SW480 (cell line): ENCODE data around the gene PTPRD.

Experiments
- DNase-seq: peaks from one replicate; pipeline ENCODE4 v3.0.0-alpha.2; 2016; ENCODE audit warnings: low spot score

The PTPRD gene

GRCh38 chr9:8643896-8644295 is 1968.9 kb downstream of the PTPRD start:
- no peak for DNase-seq

- no peak for DNase-seq
These were observed 1969.3 kb downstream of the PTPRD start for GRCh38 chr9:8643464-8643863.

- no peak for DNase-seq
These were observed 1972.0 kb downstream of the PTPRD start for GRCh38 chr9:8640761-8641160.

GRCh38 chr9:8637626-8638025 is 1975.2 kb downstream of the PTPRD start:
- DNase-seq = no peak

DNA sequence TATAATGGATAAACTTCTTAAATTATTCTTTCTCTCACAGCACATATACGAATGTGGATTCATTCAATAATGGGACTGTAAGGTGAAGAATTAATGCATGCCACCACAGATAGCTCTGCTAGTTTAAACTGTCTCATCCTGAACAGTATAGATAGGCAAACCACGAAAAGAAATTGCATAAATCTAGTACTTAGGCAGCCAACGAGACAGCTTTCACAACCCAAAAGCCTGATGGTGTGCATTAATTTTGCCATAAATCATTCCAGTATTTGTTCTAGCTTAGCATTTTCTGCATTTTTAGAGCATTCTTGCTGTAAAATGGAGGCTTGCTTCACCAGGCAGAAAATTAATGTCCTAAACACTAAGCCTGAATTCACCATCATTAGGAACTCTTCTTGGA is 1979.0 kb downstream of the PTPRD start:
- DNase-seq = no peak

GRCh38 chr9:8632493-8632892 is 1980.3 kb downstream of the PTPRD start:
- no peak for DNase-seq

GRCh38 chr9:8628791-8629190 is 1984.0 kb downstream of the PTPRD start:
- no peak for DNase-seq

- no peak for DNase-seq
These were observed 1984.7 kb downstream of the PTPRD start for GRCh38 chr9:8627976-8628679.

DNA sequence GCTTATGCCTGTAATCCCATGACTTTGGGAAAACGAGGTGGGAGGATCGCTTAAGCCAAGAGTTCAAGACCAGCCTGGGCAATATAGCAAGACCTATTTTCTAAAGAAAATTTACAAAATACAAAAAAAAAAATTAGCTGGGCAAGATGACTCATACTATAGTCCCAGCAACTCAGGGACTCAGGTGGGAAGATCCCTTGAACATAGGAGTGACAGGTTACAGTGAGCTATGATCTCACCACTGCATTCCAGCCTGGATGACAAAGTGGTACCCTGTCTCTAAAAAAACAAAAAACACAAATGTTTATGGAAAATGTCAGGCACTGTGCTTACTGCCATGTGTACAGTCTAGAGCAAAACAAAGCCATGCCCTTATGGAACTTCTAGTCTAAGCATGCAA is 1989.9 kb downstream of the PTPRD start:
- no peak for DNase-seq

- no peak for DNase-seq
These were observed 1990.5 kb downstream of the PTPRD start for GRCh38 chr9:8622222-8622802.

DNA sequence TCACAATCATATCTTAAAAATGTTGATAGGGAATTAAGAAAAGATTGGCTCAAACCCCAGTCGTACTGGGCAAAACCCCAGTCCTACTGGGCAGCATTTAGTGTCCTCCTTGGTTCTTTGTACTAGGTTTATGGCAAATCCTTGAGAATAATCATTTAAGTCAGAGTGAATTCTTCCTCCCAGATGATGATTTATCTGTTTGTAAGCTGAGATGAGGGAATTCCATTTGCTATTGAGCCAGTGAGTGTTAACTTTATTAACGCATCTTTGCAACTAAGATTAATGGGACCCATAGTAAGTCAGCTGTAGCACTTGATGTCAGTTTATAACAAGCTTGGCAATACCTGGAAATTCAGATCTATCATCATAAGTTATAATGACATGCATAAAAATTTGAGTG is 1991.4 kb downstream of the PTPRD start:
- no peak for DNase-seq

GRCh38 chr9:8616414-8616813 is 1996.4 kb downstream of the PTPRD start:
- DNase-seq = no peak

DNA sequence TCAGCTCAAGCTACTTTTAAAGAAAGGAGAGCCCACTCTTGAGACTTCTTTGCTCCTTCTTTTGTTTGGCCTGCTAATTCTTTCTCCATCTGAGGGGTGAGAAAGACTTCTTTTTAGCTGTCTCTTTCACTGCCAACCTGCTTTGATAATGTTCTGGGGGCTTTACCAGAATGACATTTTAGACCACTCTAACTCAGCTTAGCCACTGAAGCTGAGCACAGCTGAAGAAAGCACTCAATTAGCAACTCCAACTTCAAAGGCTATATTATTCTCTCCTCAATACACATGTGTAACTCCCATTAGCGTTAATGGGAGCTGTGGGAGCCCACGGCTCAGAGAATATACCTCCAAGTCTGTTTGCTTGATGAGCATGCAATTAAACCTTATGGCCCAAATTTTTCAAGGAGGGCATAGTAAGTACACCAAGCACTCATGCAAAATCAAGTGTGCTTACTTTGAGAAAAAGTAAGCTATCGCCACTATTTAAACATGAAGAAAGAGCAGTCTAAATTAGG is 1997.8 kb downstream of the PTPRD start:
- no peak for DNase-seq

DNA sequence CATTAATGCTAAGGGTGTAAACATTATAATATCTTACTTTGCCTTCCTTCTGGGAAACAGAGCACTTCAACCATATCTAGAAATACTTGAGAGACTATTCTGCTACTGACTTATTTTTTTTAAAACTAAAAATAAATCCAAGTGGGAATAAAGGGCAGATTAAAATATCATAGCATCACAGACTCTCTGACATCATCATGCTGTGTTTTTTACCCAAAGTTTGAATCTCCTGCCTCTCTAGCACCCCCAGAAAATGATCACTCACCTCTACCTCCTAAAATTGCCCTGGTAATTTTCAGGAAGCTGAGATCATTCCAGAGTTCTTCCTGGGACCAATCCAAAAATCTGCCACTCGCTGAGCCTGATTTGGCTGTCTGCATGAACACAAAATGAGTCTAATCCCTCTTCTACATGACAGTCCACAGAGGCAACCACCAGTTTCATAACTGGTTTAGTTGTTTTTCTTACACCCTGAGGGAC is 1999.4 kb downstream of the PTPRD start:
- DNase-seq = no peak

GRCh38 chr9:8611153-8611552 is 2001.6 kb downstream of the PTPRD start:
- DNase-seq = no peak

- DNase-seq = no peak
These were observed 2002.5 kb downstream of the PTPRD start for GRCh38 chr9:8610256-8610655.

- no peak for DNase-seq
These were observed 2007.7 kb downstream of the PTPRD start for GRCh38 chr9:8605096-8605495.

GRCh38 chr9:8604201-8604600 is 2008.6 kb downstream of the PTPRD start:
- no peak for DNase-seq

DNA sequence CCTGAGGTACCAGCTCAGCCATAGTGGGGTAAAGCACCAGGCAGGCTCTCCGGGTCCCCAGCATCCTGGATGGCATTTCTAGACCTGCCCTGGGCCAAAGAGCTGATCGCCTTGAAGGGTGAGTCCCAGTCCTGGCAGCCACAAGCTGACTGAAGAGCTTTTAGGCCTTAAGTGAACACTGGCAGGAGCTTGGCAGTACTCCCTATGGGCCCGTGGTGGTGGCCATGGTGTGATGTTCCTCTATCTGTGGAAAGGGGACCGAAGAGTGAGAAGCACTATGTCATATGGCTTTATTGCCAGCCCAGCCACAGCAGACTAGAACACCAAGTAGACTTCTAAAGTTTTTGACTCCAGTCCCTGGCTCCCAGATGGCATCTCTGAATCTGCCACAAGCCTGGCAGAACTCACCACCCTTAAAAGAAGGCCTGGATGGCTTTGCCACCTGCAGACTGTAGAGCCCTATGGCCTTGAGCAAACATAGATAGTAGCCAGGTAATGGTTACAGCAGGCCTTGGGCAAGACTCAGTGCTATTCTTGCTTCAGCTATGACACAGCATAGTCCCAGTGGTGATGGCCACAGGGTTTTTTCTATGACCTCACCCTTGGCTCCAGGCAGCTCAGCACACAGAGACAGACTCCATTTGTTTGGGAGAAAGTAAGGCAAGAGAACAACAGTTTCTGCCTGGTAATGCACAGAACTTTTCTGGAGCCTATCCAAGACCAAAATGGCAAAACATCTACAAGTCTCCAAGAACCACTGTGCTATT is 2011.7 kb downstream of the PTPRD start:
- DNase-seq = no peak

- DNase-seq = no peak
These were observed 2012.9 kb downstream of the PTPRD start for GRCh38 chr9:8599937-8600336.

DNA sequence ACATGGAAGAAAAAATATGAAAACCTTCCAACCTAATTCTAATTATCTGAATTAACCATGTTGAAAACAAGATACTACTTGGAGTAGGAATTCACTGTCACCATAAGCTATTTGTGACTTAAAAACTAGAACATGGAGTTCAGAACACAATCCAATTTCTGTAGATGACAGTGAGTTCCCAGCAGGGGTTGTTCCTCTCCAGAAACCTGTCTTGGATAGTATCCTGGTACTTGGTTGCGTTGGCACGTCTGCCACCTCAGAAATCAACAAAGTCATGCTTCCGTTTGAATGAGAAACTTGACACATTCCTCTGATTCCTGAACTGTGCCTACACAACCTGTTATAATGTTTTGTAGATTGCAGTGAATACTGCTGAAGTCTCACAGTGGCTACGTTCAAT is 2023.3 kb downstream of the PTPRD start:
- no peak for DNase-seq

GRCh38 chr9:8585036-8585435 is 2027.8 kb downstream of the PTPRD start:
- no peak for DNase-seq

DNA sequence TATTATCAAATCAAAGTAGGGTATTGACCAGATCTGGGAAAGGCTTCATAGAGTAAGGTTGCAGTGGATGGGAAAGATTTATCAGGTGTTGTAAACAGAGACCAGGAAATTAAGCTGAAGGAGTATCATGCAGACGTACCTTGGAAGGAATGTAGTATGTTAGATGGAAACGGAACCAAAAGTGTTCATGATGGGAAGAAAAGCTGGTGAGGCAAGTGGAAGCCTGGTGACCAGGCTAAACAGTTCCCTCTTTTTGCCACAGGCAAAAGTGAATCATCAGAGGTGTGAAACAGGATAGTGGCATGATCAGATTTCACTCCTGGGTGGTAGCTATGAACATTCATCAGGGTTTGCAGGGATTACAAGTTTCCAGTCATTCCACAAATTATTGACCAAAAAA is 2033.1 kb downstream of the PTPRD start:
- DNase-seq = no peak
